Activated CD4-positive, alpha-beta memory T cell treated with anti-CD3 and anti-CD28 coated beads, Interleukin-2, amount 10 ng/mL, durations not matched to agents 7 days and 5 days (primary cell): ENCODE results near the gene COL25A1. TPM values are rescaled to one million over a fixed set of nuclear protein-coding genes. Genes with fewer than 3 reads are reported as not detected.
"Not testable (repeated sequence)": the region's sequence is repeated elsewhere in the genome, so short reads cannot be mapped to it uniquely, and the experiment has no call there.

Experiments used
- CTCF ChIA-PET: fragments of 350-600 bp; sonication (Branson Sonifier 250); formaldehyde crosslinking; loops from one replicate; lab custom pipeline; 2021; ENCODE audit warnings: antibody characterized with exemption, inconsistent platforms; lab: Charles Lee
- POLR2A ChIA-PET: fragments of 350-600 bp; sonication (Branson Sonifier 250); formaldehyde crosslinking; loops from one replicate; lab custom pipeline; 2021; ENCODE audit warnings: antibody characterized with exemption; lab: Charles Lee
- DNase-seq: peaks from one replicate; pipeline ENCODE4 v3.0.0-alpha.2; 2020
- H3K27ac Mint-ChIP-seq: one replicate; pipeline ENCODE4 v1.8.0; 2021; ENCODE audit warnings: mild to moderate bottlenecking, mixed read lengths
- H3K27me3 Mint-ChIP-seq: one replicate; pipeline ENCODE4 v1.8.0; 2021; ENCODE audit warnings: mixed read lengths
- H3K36me3 Mint-ChIP-seq: one replicate; pipeline ENCODE4 v1.8.0; 2021; ENCODE audit warnings: low read depth, mixed read lengths
- H3K4me1 Mint-ChIP-seq: one replicate; pipeline ENCODE4 v1.8.0; 2021; ENCODE audit warnings: mixed read lengths
- H3K4me3 Mint-ChIP-seq: one replicate; pipeline ENCODE4 v1.8.0; 2021; ENCODE audit warnings: mild to moderate bottlenecking, mixed read lengths
- H3K9me3 Mint-ChIP-seq: one replicate; pipeline ENCODE4 v1.8.0; 2021; ENCODE audit warnings: mixed read lengths
- total RNA-seq, 2 experiments: library from RNA; stranded (reverse); gene quantifications; one replicate each; pipeline ENCODE4 v1.2.3, GENCODE V29; 2021

COL25A1 gene
- total RNA-seq, 2 experiments from 2014 or later: not detected

- Mint-ChIP-seq H3K4me1 (no peaks in the 10 kb centered on the region), H3K36me3 (no peaks in the 10 kb centered on the region), H3K4me3 (no peak overlapping the region), H3K9me3 (no peaks in the 10 kb centered on the region), H3K27me3 (peaks cover 16% of the 10 kb centered on the region), H3K27ac (no peak overlapping the region)
- DNase-seq: no peak
- POLR2A ChIA-PET: no interaction called here
- CTCF ChIA-PET: interaction anchor here (0.6 kb wide), 1 partner anchor 270 kb away, joined by 3 read pairs; no protein-coding TSS in a partner anchor
Observed at GRCh38 chr4:109037026-109037425, 265.4 kb downstream of the COL25A1 start.

DNA sequence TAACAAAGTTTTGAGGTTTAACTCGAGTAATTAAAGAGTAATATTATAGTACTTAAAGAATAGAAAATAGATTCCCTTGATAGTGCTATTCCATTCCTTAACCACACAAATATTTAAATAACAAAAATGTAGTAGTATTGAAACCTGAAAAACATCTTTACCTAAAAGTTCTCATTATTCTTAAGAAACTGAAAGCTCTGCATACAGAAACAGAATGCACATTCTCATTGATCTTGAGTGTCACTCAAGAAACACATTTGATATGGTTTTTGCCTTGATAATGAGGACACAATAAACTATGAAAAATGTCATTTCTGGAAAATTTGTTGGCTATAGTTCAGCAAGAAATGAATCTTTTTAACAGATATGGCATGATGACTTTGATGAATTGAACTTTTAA, 268.5 kb downstream of the COL25A1 start:
- no peaks in the 10 kb centered on the region for H3K36me3 Mint-ChIP-seq
- no peaks in the 10 kb centered on the region for H3K9me3 Mint-ChIP-seq
- DNase-seq: no peak
- POLR2A ChIA-PET: no interaction called here
- CTCF ChIA-PET: no interaction called here
- H3K27ac Mint-ChIP-seq: no peak overlapping the region
- no peak overlapping the region for H3K4me3 Mint-ChIP-seq
- peaks cover 13% of the 10 kb centered on the region for H3K27me3 Mint-ChIP-seq
- H3K4me1 Mint-ChIP-seq: no peaks in the 10 kb centered on the region

DNA sequence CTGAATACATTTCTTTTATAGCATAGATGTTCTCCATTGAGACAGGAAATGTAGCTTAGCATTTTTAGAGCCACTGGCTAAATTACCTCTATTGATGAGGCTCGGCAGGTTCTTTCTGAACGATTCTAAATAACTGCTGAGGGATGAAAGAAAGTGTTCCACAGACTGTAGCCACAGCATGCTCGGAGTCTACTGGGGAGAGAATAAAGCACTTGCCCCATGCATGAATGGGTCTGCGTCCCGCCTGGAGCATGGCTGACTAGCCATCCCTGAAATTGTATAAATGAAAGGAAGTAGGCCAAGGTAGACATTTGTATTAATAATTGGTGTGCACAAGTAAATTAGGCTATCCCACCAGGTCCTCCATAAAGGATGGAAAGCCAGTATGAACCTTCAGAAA, 269.8 kb downstream of the COL25A1 start:
- Mint-ChIP-seq H3K4me3 (no peak overlapping the region), H3K27ac (no peak overlapping the region)
- POLR2A ChIA-PET: no interaction called here

DNA sequence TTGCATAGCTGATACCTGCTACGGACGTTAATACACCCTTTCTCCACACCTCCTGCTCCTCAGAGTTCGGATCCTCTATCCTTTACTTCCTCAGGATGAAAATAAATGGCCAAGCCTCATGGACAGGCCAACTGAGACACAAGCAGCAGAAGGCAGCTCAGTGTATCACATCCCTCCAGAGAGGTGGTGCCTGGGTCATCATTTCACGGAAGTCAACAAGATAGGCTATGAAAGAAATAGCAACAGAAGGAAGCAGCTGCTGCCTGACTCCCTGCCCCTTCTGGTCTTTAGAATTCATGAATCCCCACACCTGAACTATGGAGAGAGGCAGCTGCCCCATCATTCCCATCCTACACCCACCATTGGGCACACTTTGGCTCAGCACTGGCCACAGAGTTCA, 272.5 kb downstream of the COL25A1 start:
- ChIA-PET POLR2A (no interaction called here), CTCF (no interaction called here)
- peaks cover 3% of the 10 kb centered on the region for H3K27me3 Mint-ChIP-seq
- H3K4me1 Mint-ChIP-seq: no peaks in the 10 kb centered on the region
- no peaks in the 10 kb centered on the region for H3K9me3 Mint-ChIP-seq
- H3K36me3 Mint-ChIP-seq: no peaks in the 10 kb centered on the region
- no peak overlapping the region for H3K27ac Mint-ChIP-seq
- H3K4me3 Mint-ChIP-seq: no peak overlapping the region
- no peak for DNase-seq

More for the DNA sequence above, 269.8 kb downstream of the COL25A1 start:
- no peaks in the 10 kb centered on the region for H3K9me3 Mint-ChIP-seq
- CTCF ChIA-PET: no interaction called here
- H3K27me3 Mint-ChIP-seq: peaks cover 10% of the 10 kb centered on the region
- H3K4me1 Mint-ChIP-seq: no peaks in the 10 kb centered on the region
- H3K36me3 Mint-ChIP-seq: no peaks in the 10 kb centered on the region
- no peak for DNase-seq

DNA sequence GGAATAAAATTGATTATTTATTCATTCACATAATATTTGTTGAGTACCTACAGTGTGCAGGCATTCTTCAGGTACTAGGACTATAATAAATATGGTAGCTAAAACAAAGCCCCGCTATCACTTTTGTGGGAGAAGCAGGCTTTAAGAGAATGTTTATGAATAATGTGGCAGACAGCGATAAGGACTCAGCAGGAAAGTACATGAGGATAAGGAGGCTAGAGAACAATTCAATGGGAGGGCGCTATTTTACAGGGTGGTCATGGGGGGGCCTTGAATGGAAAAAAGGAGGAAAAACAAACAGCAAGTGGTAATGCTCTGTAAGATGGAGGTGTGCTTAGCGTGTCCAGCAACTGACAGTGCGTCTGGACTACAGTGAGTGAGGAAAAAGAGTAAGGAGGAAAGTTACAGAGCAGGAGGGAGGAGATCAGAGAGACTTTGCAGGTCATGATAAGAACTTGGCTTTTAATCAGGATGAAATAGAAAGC, 275.4 kb downstream of the COL25A1 start:
- Mint-ChIP-seq H3K4me1 (no peaks in the 10 kb centered on the region), H3K9me3 (peaks cover under 1% of the 10 kb centered on the region), H3K4me3 (no peak overlapping the region), H3K27ac (no peak overlapping the region), H3K36me3 (no peaks in the 10 kb centered on the region), H3K27me3 (peaks cover 4% of the 10 kb centered on the region)
- POLR2A ChIA-PET: no interaction called here
- DNase-seq: no peak
- CTCF ChIA-PET: no interaction called here

DNA sequence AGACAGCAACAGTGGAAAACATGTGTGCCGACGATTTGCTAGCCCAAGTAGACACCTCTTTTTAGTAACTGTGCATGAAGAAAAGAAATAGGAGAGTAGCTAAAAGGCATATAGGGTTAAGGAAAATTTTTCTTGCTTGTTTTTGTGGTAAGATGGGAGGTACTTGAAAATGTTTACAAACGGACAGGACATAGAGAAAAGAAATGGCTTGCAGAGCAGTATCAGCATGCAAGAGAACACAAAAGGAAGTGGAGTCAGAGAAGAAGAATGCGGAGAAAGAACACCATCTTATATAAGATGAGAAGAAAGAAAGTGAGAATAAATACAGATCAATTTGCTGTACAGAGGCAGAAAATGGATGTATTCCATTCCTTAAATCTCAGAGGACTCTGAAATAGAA, 275.9 kb downstream of the COL25A1 start:
- Mint-ChIP-seq H3K9me3 (peaks cover 4% of the 10 kb centered on the region), H3K36me3 (no peaks in the 10 kb centered on the region), H3K4me1 (no peaks in the 10 kb centered on the region), H3K27ac (no peak overlapping the region), H3K4me3 (no peak overlapping the region), H3K27me3 (peaks cover 4% of the 10 kb centered on the region)
- DNase-seq: no peak
- ChIA-PET POLR2A (no interaction called here), CTCF (no interaction called here)

GRCh38 chr4:109025471-109026076, 276.9 kb downstream of the COL25A1 start:
- Mint-ChIP-seq H3K27ac (no peak overlapping the region), H3K9me3 (peaks cover 7% of the 10 kb centered on the region), H3K36me3 (no peaks in the 10 kb centered on the region), H3K4me1 (no peaks in the 10 kb centered on the region), H3K27me3 (peaks cover 4% of the 10 kb centered on the region), H3K4me3 (no peak overlapping the region)
- no peak for DNase-seq
- ChIA-PET POLR2A (no interaction called here), CTCF (interaction anchor here (0.5 kb wide), 1 partner anchor 566 kb away, joined by 3 read pairs; no protein-coding TSS in a partner anchor)

DNA sequence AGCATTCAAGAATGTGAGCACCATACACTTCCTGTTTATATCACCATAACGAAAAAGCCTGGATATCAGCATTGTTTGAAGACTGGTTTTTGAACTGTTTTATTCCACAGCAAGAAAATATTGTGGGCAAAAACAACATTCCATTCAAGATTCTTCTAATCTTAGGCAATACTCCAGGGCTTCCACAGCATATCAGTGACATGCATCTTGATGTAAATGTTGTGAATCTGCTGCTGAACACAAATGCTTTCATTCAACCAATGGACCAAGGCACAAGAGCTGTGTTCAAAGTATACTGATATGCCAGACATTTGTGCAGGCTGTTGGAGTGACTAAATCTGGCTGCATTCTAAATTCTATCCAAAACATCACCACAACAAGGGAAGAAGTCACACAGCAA, 279.5 kb downstream of the COL25A1 start:
- peaks cover 7% of the 10 kb centered on the region for H3K9me3 Mint-ChIP-seq
- H3K4me3 Mint-ChIP-seq: no peak overlapping the region
- no peaks in the 10 kb centered on the region for H3K36me3 Mint-ChIP-seq
- H3K4me1 Mint-ChIP-seq: no peaks in the 10 kb centered on the region
- ChIA-PET POLR2A (no interaction called here), CTCF (no interaction called here)
- no peak overlapping the region for H3K27ac Mint-ChIP-seq
- H3K27me3 Mint-ChIP-seq: peaks cover 4% of the 10 kb centered on the region
- DNase-seq: no peak

GRCh38 chr4:109021630-109022029, 280.8 kb downstream of the COL25A1 start:
- CTCF ChIA-PET, DNase-seq, H3K27ac Mint-ChIP-seq, H3K9me3 Mint-ChIP-seq, POLR2A ChIA-PET, H3K27me3 Mint-ChIP-seq, H3K36me3 Mint-ChIP-seq, H3K4me1 Mint-ChIP-seq, H3K4me3 Mint-ChIP-seq: not testable (repeated sequence)

DNA sequence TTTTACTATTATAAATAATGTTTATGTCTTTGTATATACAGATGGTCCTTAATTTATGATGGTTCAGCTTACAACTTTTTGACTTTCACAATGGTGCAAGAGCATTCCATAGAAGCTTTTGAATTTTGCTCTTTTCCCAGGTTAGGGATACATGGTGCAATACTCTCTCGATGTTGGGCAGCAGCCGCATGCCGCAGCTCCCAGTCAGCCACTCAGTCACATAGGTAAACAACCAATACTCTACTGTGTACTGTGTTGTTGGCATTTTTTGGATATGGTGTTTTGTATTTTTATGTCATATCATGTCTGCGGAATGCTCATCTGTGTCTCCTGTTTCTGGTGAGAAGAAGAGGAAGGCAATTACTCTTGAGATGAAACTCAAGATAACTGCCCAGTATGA, 281.6 kb downstream of the COL25A1 start:
- ChIA-PET CTCF (no interaction called here), POLR2A (no interaction called here)
- peaks cover 7% of the 10 kb centered on the region for H3K9me3 Mint-ChIP-seq
- no peak for DNase-seq
- no peaks in the 10 kb centered on the region for H3K36me3 Mint-ChIP-seq
- no peak overlapping the region for H3K4me3 Mint-ChIP-seq
- peaks cover 4% of the 10 kb centered on the region for H3K27me3 Mint-ChIP-seq
- no peak overlapping the region for H3K27ac Mint-ChIP-seq
- H3K4me1 Mint-ChIP-seq: no peaks in the 10 kb centered on the region

DNA sequence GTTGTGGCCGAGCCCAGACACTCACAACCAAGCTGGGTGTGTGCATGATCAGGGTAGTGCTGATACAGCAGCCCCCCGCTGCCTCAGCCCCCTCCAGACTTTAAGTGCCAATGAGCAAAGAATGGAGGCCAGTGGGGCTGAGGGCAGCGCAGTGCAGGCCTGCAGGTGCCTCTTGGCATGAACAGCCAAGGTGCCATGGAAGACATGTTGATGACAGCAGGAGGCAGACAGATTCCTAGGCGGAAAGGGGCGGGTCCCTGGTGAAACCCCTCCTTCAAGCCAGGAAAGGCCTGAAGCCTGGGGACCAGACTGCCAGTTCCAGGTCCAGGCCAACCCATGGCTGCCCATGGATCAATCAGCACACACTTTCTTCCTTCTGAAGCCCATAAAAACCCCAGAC, 286.3 kb downstream of the COL25A1 start:
- H3K4me1 Mint-ChIP-seq: no peaks in the 10 kb centered on the region
- no peak overlapping the region for H3K27ac Mint-ChIP-seq
- H3K4me3 Mint-ChIP-seq: no peak overlapping the region
- ChIA-PET CTCF (no interaction called here), POLR2A (no interaction called here)
- peaks cover 3% of the 10 kb centered on the region for H3K9me3 Mint-ChIP-seq
- no peaks in the 10 kb centered on the region for H3K36me3 Mint-ChIP-seq
- no peak for DNase-seq
- H3K27me3 Mint-ChIP-seq: no peaks in the 10 kb centered on the region

- H3K4me3 Mint-ChIP-seq: no peak overlapping the region
- POLR2A ChIA-PET: no interaction called here
- DNase-seq: no peak
- CTCF ChIA-PET: no interaction called here
- H3K9me3 Mint-ChIP-seq: no peaks in the 10 kb centered on the region
- no peaks in the 10 kb centered on the region for H3K4me1 Mint-ChIP-seq
- H3K36me3 Mint-ChIP-seq: no peaks in the 10 kb centered on the region
- H3K27me3 Mint-ChIP-seq: no peaks in the 10 kb centered on the region
- no peak overlapping the region for H3K27ac Mint-ChIP-seq
Observed at GRCh38 chr4:109015413-109015810, 287.0 kb downstream of the COL25A1 start.

DNA sequence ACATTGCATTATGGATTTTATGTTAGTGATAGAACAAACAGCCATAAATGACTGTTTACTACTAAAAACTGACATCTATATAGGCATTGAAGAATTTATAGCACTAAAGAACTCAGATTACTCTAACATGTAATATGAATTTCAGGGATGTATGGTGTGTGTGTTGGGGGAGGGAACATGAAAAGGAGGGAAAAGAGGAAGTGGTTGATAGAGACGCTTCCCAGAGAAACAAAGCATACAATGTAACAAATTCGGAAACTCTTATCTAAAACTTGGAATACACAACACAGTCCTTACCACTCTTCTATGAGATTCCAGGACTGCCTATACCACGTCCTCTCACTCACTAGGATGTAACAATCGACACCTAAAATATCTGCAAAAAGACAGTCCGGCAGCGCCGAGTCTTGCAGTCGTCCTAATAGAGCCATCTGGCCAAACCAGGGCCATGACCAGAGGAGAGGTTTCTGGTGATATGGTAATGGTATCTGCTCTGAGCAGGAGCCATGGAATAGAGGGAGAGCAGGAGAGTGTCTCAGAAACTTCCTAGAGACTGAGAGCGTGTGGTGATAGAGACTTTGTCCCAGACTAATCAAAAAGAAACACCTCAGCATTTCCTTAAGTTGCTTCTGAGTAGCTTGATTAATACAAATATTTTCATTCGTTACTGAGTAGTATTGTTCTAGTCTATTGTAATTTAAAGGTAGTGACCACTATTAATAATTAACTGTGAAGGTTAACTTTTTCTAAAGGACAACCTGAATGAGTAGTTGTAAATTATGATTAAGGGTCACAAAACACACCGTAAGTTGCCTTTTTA, 287.7 kb downstream of the COL25A1 start:
- Mint-ChIP-seq H3K9me3 (no peaks in the 10 kb centered on the region), H3K27ac (no peak overlapping the region), H3K36me3 (no peaks in the 10 kb centered on the region), H3K4me1 (no peaks in the 10 kb centered on the region), H3K4me3 (no peak overlapping the region), H3K27me3 (no peaks in the 10 kb centered on the region)
- ChIA-PET POLR2A (no interaction called here), CTCF (no interaction called here)
- no peak for DNase-seq
